GM18508 (cell line): ENCODE data around the gene ITPR2.
"Not testable (repeated sequence)": the region's sequence is repeated elsewhere in the genome, so short reads cannot be mapped to it uniquely, and the experiment has no call there.

Experiments used
- ATAC-seq: cut with Tn5 transposase; IDR thresholded peaks from one replicate; pipeline ENCODE4 v1.9.1; 2021; ENCODE audit warnings: moderate number of reproducible peaks; ENCODE audit not compliant: insufficient read depth, unreplicated experiment

The ITPR2 gene

GRCh38 chr12:26644376-26644775 lies 188.6 kb downstream of the ITPR2 start:
- not testable (repeated sequence) for ATAC-seq

DNA sequence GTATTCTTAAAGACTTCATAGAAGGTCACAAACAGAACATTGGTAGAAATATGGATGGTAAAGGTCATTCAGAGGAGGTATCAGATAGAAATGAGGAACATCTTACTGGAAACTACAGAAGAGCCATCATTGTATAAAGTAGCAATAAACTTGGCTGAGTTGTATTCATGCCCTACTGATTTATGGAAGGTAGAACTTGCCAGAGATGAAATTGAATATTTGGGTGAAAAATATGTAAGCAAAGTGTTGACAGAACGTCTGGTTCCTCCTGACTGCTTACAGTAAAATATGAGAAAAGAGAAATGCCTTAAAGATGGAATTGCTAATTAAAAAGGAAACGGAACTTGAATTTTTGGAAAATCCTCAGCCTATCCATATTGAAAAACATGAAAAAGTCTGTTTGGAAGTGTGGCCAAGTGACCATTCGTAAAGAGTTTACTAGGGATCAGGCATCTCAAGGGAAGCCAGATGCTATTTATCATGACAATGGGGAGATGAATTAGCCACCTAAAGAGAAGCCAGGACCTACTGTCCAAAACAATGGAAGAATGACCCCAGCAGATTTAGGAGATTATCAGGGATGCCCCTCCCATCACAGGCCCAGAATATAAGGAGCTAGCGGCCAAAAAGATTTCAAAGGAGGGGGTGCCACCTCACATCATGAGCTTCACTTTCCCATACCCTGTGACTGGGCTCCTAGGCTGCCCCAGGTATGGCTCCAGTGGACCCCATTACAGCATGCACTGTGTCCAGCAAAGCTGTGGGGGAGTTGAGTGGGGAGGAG lies 189.3 kb downstream of the ITPR2 start:
- no peak for ATAC-seq

DNA sequence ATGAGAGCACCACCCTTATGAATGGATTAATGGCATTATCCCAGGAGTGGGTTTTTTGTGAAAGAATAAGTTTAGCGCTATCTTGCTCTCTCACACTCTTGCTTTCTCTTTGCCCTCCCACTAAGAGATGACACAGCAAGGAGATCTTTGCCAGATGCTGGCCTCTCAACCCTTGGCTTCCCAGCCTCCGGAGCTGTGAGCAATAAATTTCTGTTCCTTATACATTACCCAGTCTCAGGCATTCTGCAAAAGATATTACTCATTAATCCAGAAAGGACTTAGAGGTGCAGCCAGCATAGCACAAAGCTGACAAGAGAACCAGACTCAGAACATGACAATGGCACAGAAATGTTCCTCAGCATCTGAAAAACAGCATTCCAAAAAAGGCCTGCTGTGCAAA lies 190.6 kb downstream of the ITPR2 start:
- no peak for ATAC-seq

DNA sequence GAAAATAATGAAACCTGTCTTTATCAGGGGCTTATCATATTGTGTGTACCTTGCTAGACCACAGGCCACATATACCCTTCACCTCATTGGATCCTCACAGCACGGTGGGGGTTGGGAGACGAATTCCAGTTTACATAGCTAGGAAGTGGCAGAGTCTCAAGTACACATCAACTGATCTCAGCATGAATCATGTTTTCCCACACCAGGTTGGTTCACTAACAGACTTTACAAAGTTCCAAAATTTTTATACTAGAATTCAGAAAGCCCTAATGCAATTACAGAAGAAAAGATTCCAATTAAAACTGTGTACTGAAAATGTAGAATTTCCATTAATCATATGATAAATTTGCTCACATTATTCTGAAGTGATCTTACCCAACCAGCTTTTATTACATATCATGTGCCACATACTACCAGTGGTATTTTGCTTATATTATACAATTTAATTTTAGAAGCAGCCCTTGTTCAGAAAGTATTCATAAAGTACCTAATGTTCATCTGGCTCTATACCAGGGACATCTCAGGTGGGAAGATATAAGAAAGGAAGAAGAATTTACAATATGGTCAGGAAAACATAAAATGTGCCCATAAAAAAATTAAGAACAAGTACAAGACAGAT lies 196.2 kb downstream of the ITPR2 start:
- no peak for ATAC-seq

DNA sequence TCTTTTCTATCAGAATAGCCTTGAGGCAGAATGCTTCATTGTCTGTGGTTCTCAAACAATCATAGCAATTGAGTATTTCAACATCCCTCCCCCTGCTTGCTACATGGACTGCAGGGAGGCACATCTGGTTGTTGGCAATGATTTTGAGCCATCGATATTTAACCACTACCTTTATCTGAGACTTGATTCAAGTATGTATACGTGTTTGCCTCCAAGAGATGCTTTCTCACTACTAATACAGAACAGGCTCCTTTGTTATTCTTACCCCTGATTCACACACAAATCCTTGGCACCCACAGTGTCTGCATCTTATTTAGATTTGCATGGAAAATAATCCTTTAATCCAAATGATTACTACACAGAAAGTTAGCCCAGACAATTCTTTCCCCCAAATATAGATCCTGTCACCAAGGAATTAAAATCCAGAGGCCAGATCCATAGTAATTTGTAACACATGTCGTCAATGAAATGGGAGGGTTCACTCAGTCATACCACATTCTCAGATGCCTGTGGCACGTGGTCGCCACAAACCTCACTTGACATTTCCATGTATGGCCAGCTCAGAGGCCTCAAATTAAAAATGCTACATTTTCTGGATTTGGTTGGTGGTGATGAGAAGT lies 199.3 kb downstream of the ITPR2 start:
- no peak for ATAC-seq

- ATAC-seq = no peak
Measured at GRCh38 chr12:26632756-26633155, 200.2 kb downstream of the ITPR2 start.

DNA sequence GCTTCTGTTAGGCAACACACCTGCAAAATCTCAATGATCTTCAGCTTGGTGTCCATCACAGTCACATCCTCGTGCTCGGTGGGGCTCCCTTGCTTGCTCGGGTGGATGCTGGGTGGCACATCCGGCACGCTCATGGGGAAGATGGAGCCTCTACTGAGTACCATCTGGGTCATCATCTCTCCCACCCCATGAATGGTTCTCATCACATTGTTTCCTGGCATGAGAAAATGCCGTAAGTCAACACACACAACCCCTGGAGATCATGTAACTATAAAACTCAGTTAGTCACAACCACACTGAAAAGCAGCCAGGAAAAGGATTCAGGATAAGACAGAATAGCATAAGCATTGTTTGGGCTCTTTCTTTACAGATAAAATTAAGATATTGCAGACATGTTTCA lies 201.1 kb downstream of the ITPR2 start:
- ATAC-seq = no peak

GRCh38 chr12:26630546-26631027 lies 202.4 kb downstream of the ITPR2 start:
- no peak for ATAC-seq

DNA sequence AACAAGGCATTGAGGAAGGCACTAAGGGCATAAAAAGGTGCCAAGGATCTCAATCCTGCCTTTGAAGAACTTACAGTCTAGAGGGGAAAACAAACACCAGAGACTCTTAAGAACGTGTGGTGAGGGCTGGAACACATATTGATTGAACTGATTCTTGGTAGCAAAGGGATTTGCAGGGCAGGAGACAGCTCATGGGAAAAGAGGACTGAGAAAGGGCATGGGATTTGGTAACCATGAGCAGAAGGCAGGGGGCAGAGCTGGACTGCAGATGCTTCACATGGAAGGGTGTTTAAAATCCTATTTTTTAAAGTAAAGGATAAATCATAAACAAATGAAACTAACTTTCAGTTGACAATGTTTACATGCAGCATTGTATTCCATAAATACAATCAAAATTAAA lies 203.1 kb downstream of the ITPR2 start:
- no peak for ATAC-seq

DNA sequence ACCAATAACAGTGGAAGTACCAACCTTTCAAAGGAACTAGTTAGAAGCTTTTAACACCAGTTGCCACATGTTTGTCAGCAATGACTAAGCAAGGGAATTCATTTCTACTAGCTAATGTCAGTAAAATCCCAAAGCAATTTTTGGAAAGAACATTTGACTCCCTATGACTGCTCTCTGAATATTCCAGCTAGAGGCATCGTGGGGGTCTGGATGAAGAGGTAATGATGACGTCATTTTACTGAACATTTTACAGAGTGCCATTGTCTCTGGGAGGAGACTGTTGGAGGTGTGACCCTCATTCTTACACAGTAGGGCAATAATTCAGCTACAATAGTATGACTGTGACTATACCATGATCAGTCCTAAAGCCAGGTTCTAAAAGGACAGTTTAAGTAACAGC lies 204.8 kb downstream of the ITPR2 start:
- ATAC-seq = no peak

DNA sequence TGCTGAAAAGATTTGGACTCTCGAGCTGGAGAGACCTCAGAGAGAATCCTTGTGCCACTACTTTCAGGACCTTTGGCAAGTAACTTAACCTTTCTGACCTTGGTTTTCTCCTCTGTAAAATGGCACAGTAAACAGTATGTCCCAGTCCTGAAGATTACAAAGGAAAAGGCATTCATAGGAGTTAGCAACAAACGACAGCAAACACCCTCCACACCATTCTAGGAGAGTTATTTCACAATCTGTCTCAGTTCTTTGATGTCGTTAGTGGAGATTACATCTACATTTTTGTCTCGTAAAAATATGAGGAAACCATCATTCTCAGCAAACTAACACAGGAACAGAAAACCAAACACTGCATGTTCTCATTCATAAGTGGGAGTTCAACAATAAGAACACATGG lies 205.7 kb downstream of the ITPR2 start:
- ATAC-seq = no peak

DNA sequence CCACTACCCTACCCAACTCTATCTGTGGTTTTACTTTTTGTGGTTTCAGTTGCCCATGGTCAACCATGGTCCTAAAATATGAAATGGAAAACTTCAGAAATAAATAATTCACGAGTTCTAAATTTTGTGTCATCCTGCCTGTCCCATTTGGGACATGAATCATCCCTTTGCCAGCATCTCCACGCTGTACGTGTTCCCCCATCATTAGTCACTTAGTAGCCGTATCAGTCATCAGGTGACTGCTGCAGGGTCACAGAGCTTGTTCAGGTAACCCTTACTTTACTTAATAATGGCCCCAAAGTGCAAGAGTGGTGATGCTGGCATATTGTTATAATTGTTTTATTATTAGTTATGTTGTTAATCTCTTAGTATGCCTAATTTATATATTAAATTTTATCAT lies 209.9 kb downstream of the ITPR2 start:
- ATAC-seq = no peak

GRCh38 chr12:26622601-26623000 lies 210.4 kb downstream of the ITPR2 start:
- ATAC-seq = no peak

DNA sequence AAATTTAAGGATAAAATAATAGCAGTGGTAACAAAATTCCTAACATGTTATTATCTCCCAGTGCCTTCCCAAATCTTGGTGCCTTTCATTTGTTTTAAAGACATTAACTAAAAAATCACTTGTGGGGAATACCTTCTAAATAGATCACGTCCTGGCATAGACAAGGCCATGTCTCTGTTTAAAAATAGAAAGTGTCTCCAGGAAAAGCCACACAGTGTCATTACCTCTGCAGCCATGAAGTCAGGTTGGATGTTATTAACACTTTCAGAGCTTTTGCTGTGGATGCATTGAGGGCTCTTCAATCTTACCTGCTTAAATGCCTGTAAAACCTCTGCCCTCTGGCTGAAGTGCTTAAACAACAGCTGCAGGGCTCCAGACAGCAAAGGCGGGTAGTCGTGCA lies 211.1 kb downstream of the ITPR2 start:
- no peak for ATAC-seq

DNA sequence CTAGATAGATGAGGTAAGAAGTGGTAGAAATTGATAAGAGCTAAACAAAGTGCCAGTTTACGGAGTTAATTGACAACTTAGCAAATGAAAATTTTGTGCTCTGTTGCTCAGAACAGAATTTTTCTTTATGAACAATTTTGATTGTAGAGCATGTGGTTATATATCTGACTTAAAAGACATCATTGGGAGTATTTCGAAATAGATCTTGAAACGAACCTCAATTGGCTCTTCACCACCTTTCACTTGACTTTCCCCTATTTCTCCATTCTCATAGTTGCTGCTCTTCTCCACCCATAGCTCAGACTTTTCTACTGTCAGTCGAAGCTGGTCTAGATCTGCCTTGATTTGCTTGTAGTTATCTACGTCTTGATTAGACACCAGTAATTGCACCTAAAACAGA lies 212.1 kb downstream of the ITPR2 start:
- ATAC-seq = no peak

DNA sequence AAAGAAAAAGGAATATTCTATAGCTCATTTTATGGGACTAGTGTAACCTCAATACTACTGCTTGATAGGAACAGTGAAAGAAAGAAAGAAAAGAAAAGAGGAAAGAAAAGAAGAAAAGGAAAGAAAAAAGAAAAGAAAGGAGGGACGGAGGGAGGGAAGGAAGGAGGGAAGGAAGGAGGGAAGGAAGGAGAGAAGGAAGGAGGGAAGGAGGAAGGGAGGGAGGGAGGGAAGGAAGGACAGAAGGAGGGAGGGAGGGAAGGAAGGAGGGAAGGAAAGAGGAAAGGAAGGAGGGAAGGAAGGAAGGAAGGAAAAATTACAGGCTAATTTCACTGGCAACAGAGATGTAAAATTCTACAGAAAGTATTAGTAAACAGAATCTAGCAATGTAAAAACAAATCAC lies 215.5 kb downstream of the ITPR2 start:
- ATAC-seq = no peak

DNA sequence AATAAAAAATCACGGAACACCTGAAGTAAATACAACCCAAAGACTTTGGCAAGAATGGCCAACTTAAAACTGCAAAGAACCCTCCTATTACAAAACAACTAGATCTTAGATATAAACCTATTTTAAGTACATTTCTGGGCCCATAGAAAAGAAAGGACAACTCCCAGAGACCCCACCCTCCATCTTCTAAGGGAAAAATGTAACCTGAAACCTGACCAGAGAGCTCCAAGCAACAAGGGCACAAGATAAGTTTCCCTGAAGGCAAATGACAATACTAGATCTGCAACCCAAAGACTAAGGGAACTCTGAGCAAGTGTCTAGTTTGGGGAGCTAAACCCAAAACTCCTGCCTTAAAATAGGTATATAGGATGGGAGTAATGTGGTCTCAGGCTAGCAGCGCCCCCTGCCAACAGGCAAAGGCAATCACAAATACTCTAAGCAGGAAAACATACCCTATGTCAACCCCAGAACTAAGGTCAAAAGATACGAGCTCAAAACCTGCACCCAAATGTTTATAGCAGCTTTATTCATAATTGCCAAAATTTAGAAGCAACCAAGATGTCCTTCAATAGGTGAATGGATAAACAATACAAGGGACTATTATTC lies 218.9 kb downstream of the ITPR2 start:
- no peak for ATAC-seq

- no peak for ATAC-seq
Measured at GRCh38 chr12:26612203-26612602, 220.8 kb downstream of the ITPR2 start.

GRCh38 chr12:26611598-26611997 lies 221.4 kb downstream of the ITPR2 start:
- ATAC-seq = no peak

GRCh38 chr12:26610774-26611173 lies 222.2 kb downstream of the ITPR2 start:
- no peak for ATAC-seq

- no peak for ATAC-seq
Measured at GRCh38 chr12:26609986-26610385, 223.0 kb downstream of the ITPR2 start.
